Colonic mucosa (tissue), 4 donors: ENCODE data around the gene ZKSCAN2. TPM values are rescaled to one million over a fixed set of nuclear protein-coding genes. Genes with fewer than 3 reads are reported as not detected.

Source experiments
- DNase-seq: peaks from one replicate; pipeline ENCODE4 v3.0.0-alpha.2; 2020
- H3K27ac ChIP-seq: fragments of 200-600 bp; one replicate; pipeline ENCODE4 v1.8.0; 2021
- H3K27me3 ChIP-seq: fragments of 200-600 bp; one replicate; pipeline ENCODE4 v1.8.0; 2021
- H3K36me3 ChIP-seq: fragments of 200-600 bp; one replicate; pipeline ENCODE4 v1.8.0; 2021
- H3K4me1 ChIP-seq: fragments of 200-600 bp; one replicate; pipeline ENCODE4 v1.8.0; 2021; ENCODE audit warnings: mild to moderate bottlenecking
- H3K4me3 ChIP-seq: fragments of 200-600 bp; one replicate; pipeline ENCODE4 v1.8.0; 2021
- H3K9ac ChIP-seq, 2 donors: one replicate each; pipeline ENCODE4 v1.7.0; 2013; ENCODE audit warnings: control low read depth in 2 of 2, low read depth in 2 of 2, low read length in 2 of 2
- H3K9me3 ChIP-seq: fragments of 200-600 bp; one replicate; pipeline ENCODE4 v1.8.0; 2021
- intact Hi-C: fragments of 100-400 bp; cut with DNase I; formaldehyde crosslinking; loops from one replicate; pipeline ENCODE4 v1.14.1; 2022
- total RNA-seq, 2 donors: library from RNA; stranded (reverse); fragmentation: NEBNext Ultra II Directional in 1 of 2; extraction: Animal tissue kit (Norgen Biotek cat#: 25700) in 1 of 2; gene quantifications; one replicate each; pipeline ENCODE4 v1.2.1, GENCODE V29; 2021
- TF ChIP-seq, protein P1 (sequence below): fragments of 200-600 bp; IDR thresholded peaks from one replicate; pipeline ENCODE4 v1.8.0; 2022; ENCODE audit warnings: antibody characterized with exemption, mild to moderate bottlenecking
- donor health status: healthy.
- donor health status: DM: no; HTN: no; CAD: no.
- donor health status: DM: no; HTN: no; CAD: no.

ZKSCAN2 gene
- total RNA-seq, 2 donors from 2014 or later: 2.0 to 3.3 TPM

DNA sequence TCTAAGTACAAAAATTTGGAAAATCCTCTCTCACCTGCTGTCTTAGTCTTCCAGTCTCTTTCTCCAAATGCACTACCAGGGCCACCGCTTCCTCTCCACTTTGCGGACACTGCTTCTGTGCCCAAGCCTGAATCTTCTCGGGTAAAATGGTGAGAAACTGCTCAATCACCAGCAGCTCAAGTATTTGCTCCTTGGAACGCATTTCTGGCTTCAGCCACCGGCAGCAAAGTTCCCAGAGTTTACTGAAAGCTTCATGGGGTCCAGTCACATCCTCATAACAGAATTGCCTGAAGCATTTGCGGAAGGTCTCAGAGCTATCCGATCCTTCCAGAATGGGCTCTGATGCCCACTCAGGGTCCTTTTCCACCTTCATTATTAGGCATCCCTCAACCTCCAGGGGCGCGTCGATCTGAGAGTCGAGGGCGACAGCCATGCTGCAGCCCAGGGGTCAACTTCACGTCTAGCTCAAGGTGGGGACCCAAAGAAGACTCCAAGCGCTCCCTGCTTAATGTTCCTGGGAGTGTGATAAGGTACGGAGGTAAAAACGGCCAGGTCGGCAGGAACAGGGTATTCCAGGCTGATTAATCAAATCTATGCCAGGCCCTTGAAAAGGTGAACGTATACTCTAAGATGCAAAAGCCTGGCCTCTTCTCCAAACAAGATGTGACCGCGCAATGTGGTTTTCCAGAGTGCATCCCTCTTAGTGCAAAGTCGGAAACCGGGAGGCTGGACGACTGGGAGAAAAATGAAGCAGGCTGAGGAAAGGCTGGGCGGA lies 763 bp downstream of the ZKSCAN2 start:
- Histone ChIP-seq H3K9ac (peak overlapping the region; percentile 89), H3K4me1 (peaks cover 9% of the 10 kb centered on the region), H3K36me3 (no peaks in the 10 kb centered on the region), H3K4me3 (peak overlapping the region; percentile 80), H3K9me3 (no peaks in the 10 kb centered on the region), H3K27me3 (no peaks in the 10 kb centered on the region), H3K27ac (peak overlapping the region; percentile 98)
- peak; percentile 24 for DNase-seq
- intact Hi-C loops: no loop called here
- TF ChIP-seq, protein P1, sequence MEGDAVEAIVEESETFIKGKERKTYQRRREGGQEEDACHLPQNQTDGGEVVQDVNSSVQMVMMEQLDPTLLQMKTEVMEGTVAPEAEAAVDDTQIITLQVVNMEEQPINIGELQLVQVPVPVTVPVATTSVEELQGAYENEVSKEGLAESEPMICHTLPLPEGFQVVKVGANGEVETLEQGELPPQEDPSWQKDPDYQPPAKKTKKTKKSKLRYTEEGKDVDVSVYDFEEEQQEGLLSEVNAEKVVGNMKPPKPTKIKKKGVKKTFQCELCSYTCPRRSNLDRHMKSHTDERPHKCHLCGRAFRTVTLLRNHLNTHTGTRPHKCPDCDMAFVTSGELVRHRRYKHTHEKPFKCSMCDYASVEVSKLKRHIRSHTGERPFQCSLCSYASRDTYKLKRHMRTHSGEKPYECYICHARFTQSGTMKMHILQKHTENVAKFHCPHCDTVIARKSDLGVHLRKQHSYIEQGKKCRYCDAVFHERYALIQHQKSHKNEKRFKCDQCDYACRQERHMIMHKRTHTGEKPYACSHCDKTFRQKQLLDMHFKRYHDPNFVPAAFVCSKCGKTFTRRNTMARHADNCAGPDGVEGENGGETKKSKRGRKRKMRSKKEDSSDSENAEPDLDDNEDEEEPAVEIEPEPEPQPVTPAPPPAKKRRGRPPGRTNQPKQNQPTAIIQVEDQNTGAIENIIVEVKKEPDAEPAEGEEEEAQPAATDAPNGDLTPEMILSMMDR: no peak

DNA sequence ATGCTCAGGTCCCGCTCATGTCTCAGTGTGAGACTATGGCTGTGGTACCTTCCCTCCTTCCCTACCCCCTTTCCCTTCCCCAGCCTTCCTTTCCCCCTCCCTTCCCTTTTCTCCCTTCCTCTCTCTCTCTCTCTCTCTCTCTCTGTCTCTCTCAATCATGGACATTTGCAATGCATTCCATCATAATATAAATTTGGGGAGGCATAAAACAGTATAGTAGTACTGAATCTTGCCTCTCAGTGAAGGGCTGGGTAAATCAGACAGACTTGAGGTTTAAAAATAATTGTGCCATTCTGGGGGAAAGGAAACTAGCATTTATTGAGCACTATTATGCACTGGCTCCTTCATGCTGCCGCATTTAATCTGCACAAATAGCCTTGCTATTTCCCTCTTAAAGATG lies 4.3 kb downstream of the ZKSCAN2 start:
- Histone ChIP-seq H3K4me3 (no peak overlapping the region), H3K4me1 (peaks cover 9% of the 10 kb centered on the region), H3K9ac (no peak overlapping the region), H3K27ac (no peak overlapping the region), H3K27me3 (no peaks in the 10 kb centered on the region), H3K9me3 (no peaks in the 10 kb centered on the region), H3K36me3 (no peaks in the 10 kb centered on the region)
- TF ChIP-seq, protein P1: no peak
- no peak for DNase-seq
- intact Hi-C loops: no loop called here

DNA sequence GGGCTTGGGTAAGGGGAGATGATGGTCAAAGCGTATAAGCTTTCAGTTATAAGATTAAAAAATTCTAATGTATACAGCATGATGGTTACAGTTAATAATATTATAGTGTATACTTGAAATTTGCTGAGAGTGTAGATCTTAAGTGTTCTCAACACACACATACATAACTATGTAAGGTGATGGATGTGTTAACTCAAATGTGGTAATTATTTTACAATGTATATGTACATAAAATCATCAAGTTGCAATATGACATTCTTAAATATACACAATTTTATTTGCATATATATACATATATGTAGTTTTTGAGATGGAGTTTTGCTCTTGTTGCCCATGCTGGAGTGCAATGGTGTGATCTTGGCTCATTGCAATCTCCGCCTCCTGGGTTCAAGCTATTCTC lies 7.2 kb downstream of the ZKSCAN2 start:
- H3K9me3 ChIP-seq: no peaks in the 10 kb centered on the region
- H3K9ac ChIP-seq: no peak overlapping the region
- H3K4me1 ChIP-seq: no peaks in the 10 kb centered on the region
- no peak overlapping the region for H3K4me3 ChIP-seq
- no peaks in the 10 kb centered on the region for H3K36me3 ChIP-seq
- intact Hi-C loops: no loop called here
- DNase-seq: no peak
- no peak overlapping the region for H3K27ac ChIP-seq
- TF ChIP-seq, protein P1: no peak
- no peaks in the 10 kb centered on the region for H3K27me3 ChIP-seq

DNA sequence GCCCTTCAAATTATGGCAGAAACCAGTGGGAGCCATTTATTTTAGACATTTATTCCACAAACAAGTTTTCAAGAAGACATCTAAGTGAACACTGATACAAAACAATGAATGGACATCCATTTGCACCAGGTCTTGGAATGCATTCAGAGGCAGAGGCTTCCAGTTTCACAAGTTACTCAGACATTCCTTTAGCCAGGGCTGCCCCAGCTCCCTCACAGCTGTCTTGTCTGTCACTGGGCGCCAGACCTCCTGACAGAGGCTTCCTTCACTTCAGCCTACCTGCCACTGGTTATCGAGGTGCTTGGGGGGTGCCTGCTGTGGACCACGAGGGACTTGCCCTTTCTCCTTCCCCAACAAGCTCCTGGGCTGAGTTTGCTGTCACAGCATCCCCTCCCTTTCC lies 21.7 kb downstream of the ZKSCAN2 start:
- no peak overlapping the region for H3K27ac ChIP-seq
- H3K4me3 ChIP-seq: no peak overlapping the region
- H3K36me3 ChIP-seq: no peaks in the 10 kb centered on the region
- TF ChIP-seq, protein P1: no peak
- H3K27me3 ChIP-seq: no peaks in the 10 kb centered on the region
- no peak overlapping the region for H3K9ac ChIP-seq
- no peaks in the 10 kb centered on the region for H3K9me3 ChIP-seq
- DNase-seq: no peak
- intact Hi-C loops: no loop called here
- no peaks in the 10 kb centered on the region for H3K4me1 ChIP-seq

- no peak for DNase-seq
- Histone ChIP-seq H3K27ac (no peak overlapping the region), H3K36me3 (no peaks in the 10 kb centered on the region), H3K27me3 (no peaks in the 10 kb centered on the region), H3K4me3 (no peak overlapping the region), H3K4me1 (no peaks in the 10 kb centered on the region), H3K9me3 (no peaks in the 10 kb centered on the region), H3K9ac (no peak overlapping the region)
- TF ChIP-seq, protein P1: no peak
- intact Hi-C loops: no loop called here
Measured at GRCh38 chr16:25228372-25228771, 29.3 kb downstream of the ZKSCAN2 start.
